Fibroblast of skin of scalp (primary cell): Measurements from ENCODE around the gene ATAD3C.
"Not testable (repeated sequence)": the region's sequence is repeated elsewhere in the genome, so short reads cannot be mapped to it uniquely, and the experiment has no call there.

ENCODE experiments used
- DNase-seq: peaks from one replicate; pipeline ENCODE4 v3.0.0-alpha.2; 2013

The ATAD3C gene

GRCh38 chr1:1472053-1472876, 22.8 kb downstream of the ATAD3C start:
- not testable (repeated sequence) for DNase-seq

- not testable (repeated sequence) for DNase-seq
Observed at GRCh38 chr1:1476011-1476410, 26.5 kb downstream of the ATAD3C start.

- DNase-seq: no peak
Observed at GRCh38 chr1:1477206-1477605, 27.7 kb downstream of the ATAD3C start.

- DNase-seq: no peak
Observed at GRCh38 chr1:1479547-1480487, 30.3 kb downstream of the ATAD3C start.

GRCh38 chr1:1480488-1480867, 31.0 kb downstream of the ATAD3C start:
- DNase-seq: not testable (repeated sequence)

GRCh38 chr1:1481811-1482210, 32.3 kb downstream of the ATAD3C start:
- not testable (repeated sequence) for DNase-seq

- no peak for DNase-seq
Observed at GRCh38 chr1:1482856-1483255, 33.4 kb downstream of the ATAD3C start.

GRCh38 chr1:1483714-1484113, 34.2 kb downstream of the ATAD3C start:
- DNase-seq: no peak

GRCh38 chr1:1484976-1485750, 35.7 kb downstream of the ATAD3C start:
- not testable (repeated sequence) for DNase-seq

GRCh38 chr1:1485755-1486317, 36.3 kb downstream of the ATAD3C start:
- not testable (repeated sequence) for DNase-seq

- DNase-seq: no peak
Observed at GRCh38 chr1:1487701-1488100, 38.2 kb downstream of the ATAD3C start.

- DNase-seq: no peak
Observed at GRCh38 chr1:1489231-1489630, 39.7 kb downstream of the ATAD3C start.

GRCh38 chr1:1489861-1490260, 40.4 kb downstream of the ATAD3C start:
- no peak for DNase-seq

- no peak for DNase-seq
Observed at GRCh38 chr1:1490633-1491230, 41.2 kb downstream of the ATAD3C start.

- no peak for DNase-seq
Observed at GRCh38 chr1:1491601-1492000, 42.1 kb downstream of the ATAD3C start.

GRCh38 chr1:1494311-1494710, 44.8 kb downstream of the ATAD3C start:
- DNase-seq: not testable (repeated sequence)

GRCh38 chr1:1495461-1495975, 46.0 kb downstream of the ATAD3C start:
- not testable (repeated sequence) for DNase-seq

- peak; percentile 56 for DNase-seq
Observed at GRCh38 chr1:1504777-1505365, 55.4 kb downstream of the ATAD3C start.

- DNase-seq: not testable (repeated sequence)
Observed at GRCh38 chr1:1505366-1505798, 55.9 kb downstream of the ATAD3C start.

- not testable (repeated sequence) for DNase-seq
Observed at GRCh38 chr1:1505801-1506200, 56.3 kb downstream of the ATAD3C start.

GRCh38 chr1:1507305-1507704, 57.8 kb downstream of the ATAD3C start:
- no peak for DNase-seq
